NB4 (cell line): ENCODE data around the gene SFMBT1.

Source experiments
- CTCF ChIP-seq: IDR thresholded peaks from one replicate; pipeline ENCODE4 v1.5.1; 2012; ENCODE audit warnings: low read depth, low read length
- POLR2A ChIP-seq: IDR thresholded peaks from 2 replicates; pipeline ENCODE4 v1.6.1; 2011; ENCODE audit warnings: mild to moderate bottlenecking; ENCODE audit not compliant: insufficient read length; ENCODE audit errors: extremely low read depth

DNA sequence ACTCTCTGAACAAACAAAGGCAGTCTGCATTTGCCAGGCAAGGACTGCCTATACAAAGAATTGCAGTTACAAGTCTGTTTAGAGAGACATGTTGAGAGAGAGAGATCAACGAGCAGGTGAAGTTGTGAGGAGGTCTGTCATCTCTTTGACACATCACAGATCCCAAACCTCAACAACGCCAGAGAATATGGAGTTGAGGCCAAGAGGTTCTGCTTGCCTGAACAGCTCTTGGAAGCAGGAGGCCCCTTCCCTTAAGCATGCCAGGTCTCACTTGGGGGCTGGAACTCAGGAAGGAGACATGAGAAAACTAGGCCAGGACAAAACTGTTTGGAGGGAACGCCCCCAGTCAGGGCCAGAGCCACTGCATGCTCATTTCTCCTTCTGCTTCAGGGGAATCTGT is 188.7 kb downstream of the SFMBT1 start:
- no peak for TF ChIP-seq CTCF
- no peak for TF ChIP-seq POLR2A
